Dedifferentiated amniotic fluid mesenchymal stem cell (primary cell): ENCODE measurements around the gene TOP2A.
"Not testable (repeated sequence)": the region's sequence is repeated elsewhere in the genome, so short reads cannot be mapped to it uniquely, and the experiment has no call there.

ENCODE experiments used
- DNase-seq: peaks from one replicate; pipeline ENCODE4 v3.0.0-alpha.2; 2016; ENCODE audit errors: extremely low spot score

The TOP2A gene

DNA sequence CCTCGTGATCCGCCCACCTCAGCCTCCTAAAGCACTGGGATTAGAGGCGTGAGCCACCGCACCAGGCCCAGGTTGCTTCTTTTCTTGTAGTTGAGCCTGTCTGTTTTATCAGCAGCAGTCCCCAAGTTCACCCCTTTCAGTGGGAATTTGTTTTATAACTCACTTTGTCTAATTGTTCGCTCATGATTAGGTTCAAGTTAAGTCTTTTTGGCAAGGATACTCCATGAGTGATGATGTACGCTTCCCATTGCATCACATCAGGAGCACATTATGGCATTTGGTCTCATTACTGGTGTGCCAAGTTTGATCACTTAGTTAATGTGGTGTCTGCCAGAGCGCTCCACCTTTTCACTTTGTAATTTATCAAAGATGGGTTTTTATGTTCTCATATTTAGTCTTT lies 38.7 kb downstream of the TOP2A start:
- DNase-seq: no peak

DNA sequence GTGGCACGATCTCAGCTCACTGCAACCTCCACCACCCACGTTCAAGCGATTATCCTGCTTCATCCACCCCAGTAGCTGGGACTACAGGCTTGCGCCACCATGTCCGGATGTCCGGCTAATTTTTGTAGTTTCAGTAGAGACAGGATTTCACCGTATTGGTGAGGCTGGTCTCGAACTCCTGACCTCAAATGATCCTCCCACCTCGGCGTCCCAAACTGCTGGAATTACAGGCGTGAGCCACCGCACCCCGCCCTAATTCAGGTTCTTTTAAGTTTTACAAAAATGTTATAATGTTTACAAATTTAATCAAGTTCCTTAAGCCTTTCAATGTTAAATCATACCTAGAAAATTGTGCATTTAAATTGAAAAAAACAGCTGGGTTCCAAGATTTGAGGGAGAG lies 39.9 kb downstream of the TOP2A start:
- no peak for DNase-seq

DNA sequence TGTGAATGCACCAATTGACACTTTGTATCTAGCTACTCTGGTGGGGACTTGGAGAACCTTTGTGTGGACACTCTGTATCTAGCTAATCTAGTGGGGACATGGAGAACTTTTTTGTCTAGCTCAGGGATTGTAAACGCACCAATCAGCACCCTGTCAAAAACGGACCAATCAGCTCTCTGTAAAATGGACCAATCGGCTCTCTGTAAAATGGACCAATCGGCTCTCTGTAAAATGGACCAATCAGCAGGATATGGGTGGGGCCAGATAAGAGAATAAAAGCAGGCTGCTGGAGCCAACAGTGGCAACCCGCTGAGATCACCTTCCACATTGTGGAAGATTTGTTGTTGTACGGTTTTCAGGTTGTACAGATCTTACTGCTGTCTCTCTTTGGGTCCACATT lies 41.2 kb downstream of the TOP2A start:
- DNase-seq: not testable (repeated sequence)

DNA sequence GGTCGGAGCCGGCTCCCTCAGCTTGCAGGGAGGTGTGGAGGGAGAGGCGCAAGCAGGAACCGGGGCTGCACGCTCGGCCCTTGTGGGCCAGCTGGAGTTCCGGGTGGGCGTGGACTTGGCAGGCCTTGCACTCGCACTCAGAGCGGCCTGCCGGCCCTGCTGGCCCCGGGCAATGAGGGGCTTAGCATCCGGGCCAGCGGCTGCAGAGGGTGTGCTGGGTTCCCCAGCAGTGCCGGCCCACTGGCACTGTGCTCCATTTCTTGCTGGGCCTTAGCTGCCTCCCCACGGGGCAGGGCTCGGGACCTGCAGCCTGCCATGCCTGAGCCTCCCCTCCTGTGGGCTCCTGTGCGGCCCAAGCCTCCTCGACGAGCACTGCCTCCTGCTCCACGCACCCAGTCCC lies 41.9 kb downstream of the TOP2A start:
- DNase-seq: not testable (repeated sequence)

DNA sequence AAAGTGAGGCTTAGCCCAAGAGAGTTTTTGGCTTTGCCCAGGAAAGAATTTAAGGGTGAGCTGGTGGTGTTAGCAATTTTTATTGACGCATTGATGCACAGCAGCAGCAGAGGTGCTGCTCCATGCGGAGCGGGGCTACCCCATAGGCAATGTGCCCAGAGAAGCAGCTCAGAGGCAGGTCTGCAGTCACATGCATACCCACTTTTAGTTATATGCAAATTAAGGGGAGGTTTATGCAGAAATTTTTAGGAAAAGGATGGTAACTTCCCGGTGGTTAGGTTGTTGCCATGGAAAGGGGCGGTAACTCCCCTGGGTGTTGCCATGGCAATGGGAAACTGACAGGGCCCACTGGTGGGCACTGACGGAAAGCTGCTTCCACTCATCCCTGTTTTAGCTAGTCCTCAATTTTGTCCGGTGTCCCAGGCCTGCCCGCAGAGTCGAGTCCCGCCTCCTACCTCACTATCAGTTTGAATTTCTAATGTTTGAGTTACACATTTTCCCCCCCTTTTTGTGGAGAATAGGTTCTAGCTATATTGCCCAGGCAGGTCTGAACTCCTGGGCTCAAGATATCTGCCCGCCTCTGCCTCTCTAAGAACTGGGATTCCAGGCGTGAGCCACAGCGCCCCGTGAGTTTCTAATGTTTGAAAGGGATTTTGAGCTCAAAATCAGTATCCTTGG lies 42.7 kb downstream of the TOP2A start:
- no peak for DNase-seq

DNA sequence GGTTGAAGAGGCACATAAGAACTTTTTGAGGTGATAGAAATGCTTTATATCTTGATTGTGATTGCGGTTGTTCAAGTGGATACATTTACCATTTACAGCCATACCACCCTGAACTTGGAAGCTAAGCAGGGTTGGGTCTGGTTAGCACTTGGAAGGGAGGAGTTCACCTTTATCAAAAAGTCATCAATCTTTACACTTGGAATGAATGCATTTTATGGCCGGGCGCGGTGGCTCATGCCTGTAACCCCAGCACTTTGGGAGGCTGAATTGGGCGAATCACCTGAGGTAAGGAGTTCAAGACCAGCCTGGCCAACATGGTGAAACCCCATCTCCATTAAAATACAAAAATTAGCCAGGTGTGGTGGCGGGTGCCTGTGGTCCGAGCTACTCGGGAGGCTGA lies 43.7 kb downstream of the TOP2A start:
- no peak for DNase-seq

DNA sequence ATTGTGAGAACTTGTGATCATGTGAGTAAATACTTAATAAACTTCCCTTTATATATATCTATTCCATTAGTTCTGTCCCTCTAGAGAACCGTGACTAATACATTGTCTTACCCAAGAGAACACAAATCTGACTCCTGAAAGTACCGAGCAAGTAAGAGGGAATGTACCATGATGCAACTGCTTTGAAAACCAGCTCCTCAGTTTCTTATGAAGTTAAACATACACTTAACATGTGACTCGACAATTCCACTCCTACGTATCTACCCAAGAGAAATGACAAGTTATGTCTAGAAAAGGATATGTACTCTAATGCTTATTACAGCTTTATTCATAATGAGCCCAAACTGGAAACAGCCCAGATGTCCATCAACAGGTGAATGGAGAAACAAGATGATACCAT lies 44.4 kb downstream of the TOP2A start:
- DNase-seq: peak; percentile 48

DNA sequence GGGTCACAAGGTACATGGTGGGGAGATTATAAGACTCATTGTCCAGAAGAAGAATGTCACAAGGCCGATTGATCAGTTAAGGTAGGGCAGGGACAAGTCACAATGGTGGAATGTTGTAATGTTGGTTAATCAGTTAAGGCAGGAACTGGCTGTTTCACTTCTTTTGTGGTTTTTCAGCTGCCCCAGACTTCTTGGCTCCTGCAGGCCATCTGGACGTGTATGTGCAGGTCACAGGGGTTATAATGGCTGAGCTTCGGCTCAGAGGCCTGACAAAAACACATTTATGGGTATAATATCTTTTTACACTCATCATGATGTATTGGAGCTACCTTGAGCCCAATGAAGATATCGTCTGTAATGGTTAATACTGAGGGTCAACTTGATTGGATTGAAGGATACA lies 45.1 kb downstream of the TOP2A start:
- DNase-seq: not testable (repeated sequence)

DNA sequence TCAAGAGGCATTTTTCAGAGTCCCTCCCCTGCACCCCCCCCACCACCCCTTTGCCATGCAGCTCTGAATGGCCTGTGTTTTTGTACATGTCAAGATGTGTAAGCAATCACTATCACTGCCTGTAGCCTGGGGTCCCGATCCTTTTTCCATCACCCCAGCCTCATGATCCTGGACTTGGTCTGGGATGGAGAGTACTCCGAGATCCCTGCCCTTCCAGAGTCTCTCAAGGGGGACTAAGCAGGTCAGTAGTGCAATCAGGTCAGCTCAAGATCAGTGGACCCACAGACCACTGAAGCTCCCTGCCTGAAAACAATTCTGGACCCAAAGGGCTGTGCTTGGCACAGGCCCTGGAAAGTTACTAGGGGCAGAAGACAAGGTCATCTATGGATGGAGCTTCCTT lies 45.7 kb downstream of the TOP2A start:
- no peak for DNase-seq

DNA sequence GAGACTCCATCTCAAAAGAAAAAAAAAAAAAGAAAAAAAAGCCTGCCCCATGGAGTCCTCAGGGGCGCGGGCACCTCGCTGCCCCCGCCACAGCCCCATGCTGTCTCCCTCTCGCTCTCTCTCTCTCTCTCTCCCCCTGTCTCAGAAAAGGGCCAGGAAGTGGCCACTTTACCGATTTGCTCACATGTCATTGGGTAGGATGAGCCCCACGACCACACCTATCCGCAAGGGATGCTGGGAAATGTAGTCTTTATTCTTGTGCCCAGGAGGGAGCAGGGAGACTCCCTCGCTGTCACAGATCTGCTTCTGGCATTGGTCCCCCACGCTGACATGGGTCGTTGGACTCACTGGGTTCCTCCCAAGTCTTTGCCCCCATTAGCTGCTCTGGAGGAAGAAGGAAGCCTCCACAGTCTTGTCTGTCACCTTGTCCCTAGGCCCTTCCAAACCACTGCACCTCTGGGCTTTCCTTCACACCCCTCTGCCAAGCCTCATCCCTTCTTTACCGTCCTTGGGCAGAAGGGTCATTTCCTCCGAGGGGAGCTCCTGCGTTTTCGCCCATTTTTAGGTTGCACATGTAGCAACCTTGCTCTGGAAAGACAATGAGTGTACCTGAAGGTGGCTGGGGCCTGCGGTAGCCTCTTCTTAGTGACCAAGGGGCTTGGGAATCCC lies 46.3 kb downstream of the TOP2A start:
- DNase-seq: no peak

DNA sequence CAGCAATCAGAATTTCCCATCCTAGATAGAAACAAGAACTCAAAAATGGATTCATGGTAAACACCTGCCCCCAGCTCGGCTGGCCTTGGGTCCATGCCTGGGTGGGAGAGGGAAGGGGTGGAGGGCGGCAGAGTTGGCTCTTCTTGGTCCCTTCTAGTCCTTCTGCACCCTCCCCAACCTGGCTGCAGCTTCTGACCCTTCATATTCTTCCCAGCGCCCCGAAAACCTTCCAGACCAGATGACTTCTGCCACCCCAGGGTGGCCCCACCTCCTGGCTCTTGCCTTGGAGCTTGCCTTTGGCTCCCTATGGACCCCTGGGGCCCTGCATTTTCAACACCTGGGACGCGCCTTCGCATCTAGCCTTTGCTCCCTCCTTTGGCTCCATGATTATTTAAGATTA lies 47.8 kb downstream of the TOP2A start:
- DNase-seq: no peak

DNA sequence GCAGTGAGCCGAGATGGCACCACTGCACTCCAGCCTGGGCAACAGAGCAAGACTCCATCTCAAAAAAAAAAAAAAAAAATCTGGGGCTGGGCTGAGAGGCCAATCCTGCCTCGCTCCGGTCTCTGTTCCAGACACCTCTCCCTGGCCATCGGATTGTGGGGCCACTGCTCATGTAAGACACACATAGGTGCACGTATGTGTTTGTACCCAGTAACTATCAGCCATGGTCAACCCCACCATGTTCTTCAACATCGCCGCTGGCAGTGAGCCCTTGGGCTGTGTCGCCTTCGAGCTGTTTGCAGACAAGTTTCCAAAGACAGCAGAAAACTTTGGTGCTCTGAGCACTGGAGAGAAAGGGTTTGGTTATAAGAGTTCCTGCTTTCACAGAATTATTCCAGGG lies 50.0 kb downstream of the TOP2A start:
- not testable (repeated sequence) for DNase-seq

DNA sequence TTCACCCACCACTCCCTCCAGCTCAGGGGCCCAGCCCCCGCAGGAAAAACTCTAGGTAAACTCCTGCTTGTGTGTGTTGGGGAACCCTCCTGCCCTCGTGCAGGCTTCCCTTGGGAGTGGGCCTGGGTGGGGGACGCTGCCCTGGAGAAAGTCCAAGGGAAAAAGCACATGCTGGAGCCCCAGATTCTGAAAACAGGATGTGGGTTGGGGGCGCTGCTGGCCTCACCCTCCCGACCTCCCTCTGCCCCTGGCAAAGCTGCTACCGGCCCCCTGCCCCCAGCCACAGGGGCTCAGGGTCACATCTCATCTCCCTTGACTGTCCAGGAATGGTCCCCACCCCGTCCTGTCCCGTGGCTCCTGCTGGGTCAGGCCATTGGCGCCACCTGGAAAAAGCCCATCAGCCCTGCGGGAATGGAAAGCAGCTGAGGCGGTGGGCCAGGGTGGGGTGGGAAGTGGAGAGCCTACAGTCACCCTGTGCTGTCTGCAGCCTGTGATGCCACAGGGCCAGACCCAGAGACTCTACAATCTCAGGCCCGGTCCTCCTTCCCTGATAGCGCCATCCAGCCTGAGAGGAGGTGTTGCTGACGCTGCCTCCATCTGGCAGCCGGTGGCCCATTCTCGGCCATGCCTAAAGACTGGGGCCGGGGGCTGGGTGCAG lies 50.7 kb downstream of the TOP2A start:
- DNase-seq: no peak

DNA sequence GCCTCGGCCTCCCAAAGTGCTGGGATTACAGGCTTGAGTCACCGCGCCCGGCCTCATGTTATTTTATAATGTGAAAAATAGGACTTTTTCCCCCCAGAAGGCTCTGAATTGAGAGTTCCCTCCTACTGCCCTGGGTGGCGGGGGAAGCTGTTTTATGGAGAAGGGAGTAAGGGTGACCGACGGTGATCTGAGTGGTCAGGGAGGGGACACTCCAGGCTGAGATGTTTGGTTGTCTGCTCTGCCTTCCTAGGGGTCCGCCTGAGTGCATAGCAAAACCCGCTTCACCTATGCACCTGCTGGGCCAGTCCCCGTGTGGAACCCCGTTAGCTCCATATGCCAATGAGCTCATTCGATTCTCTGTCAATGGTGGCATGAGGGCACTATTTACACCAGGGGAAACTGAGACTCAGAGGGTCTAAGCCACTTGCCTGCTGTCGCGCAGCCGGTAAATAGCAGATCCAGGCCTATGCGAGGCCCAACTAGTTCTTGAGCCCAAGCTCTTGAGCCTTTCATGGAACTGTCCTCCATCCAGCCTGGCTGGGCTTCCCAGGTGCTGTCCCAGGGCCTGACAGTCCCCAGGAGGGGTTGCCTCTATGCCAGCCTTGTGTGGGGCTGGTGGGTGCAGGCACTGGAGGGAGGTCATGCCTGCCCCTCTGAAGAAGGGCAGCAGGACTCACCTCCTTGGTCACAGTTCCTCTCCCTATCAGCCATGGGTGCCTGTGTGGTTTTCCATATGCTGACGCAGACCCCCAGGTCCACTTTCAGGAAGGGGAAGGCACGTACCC lies 51.4 kb downstream of the TOP2A start:
- DNase-seq: no peak

DNA sequence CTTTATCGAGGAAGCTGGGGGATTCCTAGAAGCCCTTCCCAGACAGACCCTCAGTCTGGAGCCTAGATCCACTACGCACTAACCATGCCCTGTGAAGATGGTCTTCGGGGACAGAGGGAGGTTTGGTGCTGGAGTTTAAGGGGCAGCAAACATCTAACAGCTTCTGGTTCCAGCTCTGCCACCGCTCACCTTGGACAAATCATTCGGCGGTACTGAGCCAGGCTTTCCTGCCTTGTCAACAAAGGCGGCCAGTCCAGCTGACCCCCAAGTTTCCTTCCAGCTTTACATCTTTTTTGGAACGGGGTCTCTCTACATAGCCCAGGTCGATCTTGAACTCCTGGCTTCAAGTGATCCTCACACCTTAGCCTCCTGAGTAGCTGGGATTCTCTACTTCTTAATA lies 52.8 kb downstream of the TOP2A start:
- no peak for DNase-seq

DNA sequence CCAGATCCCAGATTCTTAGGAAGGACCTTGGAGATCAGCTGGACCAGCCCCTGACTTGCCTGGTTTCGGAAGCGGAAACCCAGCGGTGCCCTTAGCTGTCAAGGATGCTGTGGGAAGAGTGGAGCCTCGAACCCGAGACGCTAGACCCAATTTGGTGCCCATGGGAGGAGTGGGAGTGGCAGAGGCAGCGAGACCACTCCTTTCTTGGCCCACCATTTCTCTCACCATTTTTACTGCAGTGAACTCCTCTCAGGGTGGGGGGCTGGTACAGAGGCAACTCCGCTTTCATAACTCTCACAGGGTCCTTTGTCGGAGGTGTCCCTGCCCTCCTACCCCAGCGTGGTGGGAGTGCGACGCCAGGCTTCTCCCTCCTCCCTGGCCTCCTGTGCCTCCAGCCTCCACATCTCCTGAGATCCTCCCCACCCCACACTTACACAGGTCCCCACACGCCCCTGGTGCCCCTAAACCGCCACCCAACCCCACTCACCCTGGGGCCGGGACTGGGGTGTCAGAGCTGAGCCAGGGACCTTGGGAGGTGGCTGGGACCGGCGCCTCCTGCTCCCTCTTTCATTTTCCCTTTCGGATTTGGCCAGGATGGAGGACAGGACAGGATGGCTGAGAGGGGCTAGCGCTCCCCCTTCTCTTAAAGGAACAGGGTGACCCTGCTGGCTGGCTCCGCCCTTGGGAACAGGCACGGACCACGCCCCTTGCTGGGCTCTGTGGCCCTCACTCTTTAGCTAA lies 53.4 kb downstream of the TOP2A start, which contains the start of gene GJD3:
Gene GJD3 (minus strand): TSS at position 617 of the 741 bp plus-strand sequence. CDS start 922 bp downstream, outside the sequence.
- DNase-seq: no peak

DNA sequence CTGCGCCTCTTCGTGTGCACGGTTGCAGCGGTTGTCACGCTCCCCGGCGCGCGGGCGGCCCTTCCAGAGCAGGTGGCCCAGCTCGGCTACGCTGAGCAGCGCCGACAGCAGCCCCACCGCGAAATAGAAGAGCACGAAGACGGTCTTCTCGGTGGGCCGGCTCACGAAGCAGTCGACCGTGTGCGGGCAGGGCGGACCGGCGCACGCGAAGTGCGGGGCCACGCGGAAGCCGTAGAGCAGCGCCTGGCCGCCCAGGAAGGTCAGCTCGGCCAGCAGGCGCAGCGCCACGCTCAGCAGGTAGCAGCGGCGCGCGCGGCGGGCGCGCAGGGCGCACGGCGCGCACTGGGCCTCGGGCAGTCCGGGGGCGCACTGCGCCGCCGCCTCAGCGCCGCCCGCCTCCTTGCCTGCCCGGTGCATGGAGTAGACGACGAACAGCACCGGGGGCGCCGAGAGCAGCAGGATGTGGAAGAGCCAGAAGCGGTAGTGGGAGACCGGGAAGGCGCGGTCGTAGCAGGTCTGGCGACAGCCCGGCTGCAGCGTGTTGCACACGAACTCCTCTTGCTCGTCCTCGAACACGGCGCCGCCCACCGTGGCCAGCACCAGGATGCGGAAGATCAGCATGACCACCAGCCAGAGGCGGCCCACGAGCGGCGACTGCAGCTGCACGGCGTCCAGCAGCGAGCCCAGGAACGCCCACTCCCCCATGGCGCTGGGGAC lies 54.4 kb downstream of the TOP2A start:
- no peak for DNase-seq

DNA sequence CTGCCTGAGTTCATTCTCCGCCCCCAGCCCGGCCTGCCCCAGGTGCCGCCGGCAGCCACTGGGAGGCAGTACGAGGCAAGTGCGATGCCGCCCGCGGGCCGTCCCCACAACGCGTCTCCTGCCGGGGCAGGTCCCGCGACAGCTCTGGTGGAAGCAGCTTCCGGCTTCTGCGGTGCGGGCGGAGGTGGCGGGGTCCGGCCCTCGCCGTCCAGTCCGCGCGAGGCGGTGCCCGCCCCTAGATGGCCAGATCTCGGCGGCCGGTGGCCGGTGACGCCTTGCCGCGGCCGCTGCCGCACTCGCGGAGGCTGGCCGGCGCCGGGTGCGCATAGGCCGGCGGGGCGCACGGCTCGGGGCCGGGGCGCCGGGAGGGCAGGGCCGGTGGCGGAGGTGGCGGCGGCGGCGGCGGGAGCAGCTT lies 55.0 kb downstream of the TOP2A start:
- DNase-seq: peak; percentile 64

DNA sequence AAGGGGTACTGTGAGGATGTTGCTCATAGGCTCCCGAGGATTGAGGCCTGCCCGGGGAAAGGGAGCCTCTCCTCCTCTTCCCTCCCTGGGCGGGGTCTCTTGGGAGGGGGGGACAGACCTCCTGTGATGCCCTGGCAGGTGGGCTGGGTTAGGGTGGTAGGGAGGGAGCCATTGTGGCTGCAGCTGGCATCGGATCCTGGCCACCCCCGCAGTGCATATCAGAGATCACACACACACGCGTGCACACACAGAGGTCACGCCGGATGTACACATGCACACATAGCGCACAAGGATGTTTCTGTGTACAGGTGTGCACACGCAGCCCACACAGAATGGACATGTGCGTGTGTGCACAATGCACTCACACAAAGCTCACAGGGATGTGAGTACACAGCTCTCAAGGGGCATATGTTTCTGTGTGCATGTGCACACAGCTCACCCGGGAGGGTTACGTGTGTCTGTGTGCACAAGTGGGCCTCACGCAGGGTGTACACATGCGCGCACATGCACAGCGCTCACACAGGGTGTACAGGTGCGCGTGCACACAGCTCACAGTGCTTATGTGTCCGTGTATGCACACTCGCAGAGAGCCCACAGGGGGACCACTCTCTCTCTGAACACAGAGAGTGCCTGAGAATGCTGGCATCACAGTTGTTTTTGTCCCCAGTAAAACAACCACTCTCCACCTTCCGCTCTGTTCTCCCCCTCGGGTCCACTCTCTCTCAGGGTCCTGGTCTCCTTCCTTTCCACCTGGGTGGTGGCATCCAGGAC lies 55.6 kb downstream of the TOP2A start:
- no peak for DNase-seq
